Mesenchymal stem cell (in vitro differentiated cells and primary cell): ENCODE data around the gene UPK3B.
"Not testable (repeated sequence)": the region's sequence is repeated elsewhere in the genome, so short reads cannot be mapped to it uniquely, and the experiment has no call there.

Experiments
- DNase-seq: peaks from one replicate; pipeline ENCODE4 v3.0.0-alpha.2; 2013
- H2AFZ ChIP-seq: one replicate; pipeline ENCODE4 v1.6.1; 2013; ENCODE audit warnings: low read depth, mild to moderate bottlenecking, control low read depth, inconsistent platforms, low read length, moderate library complexity
- H2AK5ac ChIP-seq: 2 replicates; pipeline ENCODE4 v1.6.1; 2013; ENCODE audit warnings: low read length, moderate library complexity, mild to moderate bottlenecking, inconsistent platforms; ENCODE audit not compliant: severe bottlenecking
- H2BK120ac ChIP-seq: one replicate; pipeline ENCODE4 v1.6.1; 2013; ENCODE audit warnings: low read depth, mild to moderate bottlenecking, inconsistent platforms, low read length, moderate library complexity
- H2BK12ac ChIP-seq, 2 experiments: one replicate each; pipeline ENCODE4 v1.6.1; 2013; ENCODE audit warnings: inconsistent platforms in 2 of 2, low read length in 2 of 2, mild to moderate bottlenecking in 2 of 2, moderate library complexity in 2 of 2, control low read depth in 1 of 2
- H2BK15ac ChIP-seq: one replicate; pipeline ENCODE4 v1.6.1; 2013; ENCODE audit warnings: mild to moderate bottlenecking, low read depth, inconsistent platforms; ENCODE audit not compliant: poor library complexity, severe bottlenecking
- H2BK5ac ChIP-seq: 2 replicates; pipeline ENCODE4 v1.6.1; 2013; ENCODE audit warnings: low read depth, mild to moderate bottlenecking, low read length, control low read depth, inconsistent platforms; ENCODE audit not compliant: poor library complexity, severe bottlenecking
- H3K14ac ChIP-seq, 2 experiments: one replicate each; pipeline ENCODE4 v1.6.1; 2013; ENCODE audit warnings: inconsistent platforms in 2 of 2, low read length in 2 of 2, control low read depth in 1 of 2, mild to moderate bottlenecking in 1 of 2, moderate library complexity in 1 of 2
- H3K18ac ChIP-seq, 2 experiments: one replicate each; pipeline ENCODE4 v1.6.1; 2013; ENCODE audit warnings: inconsistent platforms in 2 of 2, low read length in 2 of 2, control low read depth in 1 of 2, low read depth in 1 of 2, mild to moderate bottlenecking in 1 of 2
- H3K23ac ChIP-seq, 2 experiments: one replicate each; pipeline ENCODE4 v1.6.1; 2013; ENCODE audit warnings: inconsistent platforms in 2 of 2, low read length in 2 of 2, mild to moderate bottlenecking in 2 of 2, moderate library complexity in 2 of 2, control low read depth in 1 of 2
- H3K27ac ChIP-seq: 2 replicates; pipeline ENCODE4 v1.5.1; 2013; ENCODE audit warnings: mild to moderate bottlenecking, moderate library complexity, low read length, control low read depth, inconsistent platforms; ENCODE audit not compliant: poor library complexity, severe bottlenecking
- H3K27me3 ChIP-seq, 2 experiments: 2 replicates each; pipeline versions ENCODE4 v1.6.1 to v1.7.0; 2013; ENCODE audit warnings: low read length in 2 of 2, mild to moderate bottlenecking in 2 of 2, moderate library complexity in 2 of 2, control low read depth in 1 of 2, inconsistent platforms in 1 of 2; ENCODE audit not compliant: control insufficient read depth in 1 of 2, insufficient read depth in 1 of 2
- H3K36me3 ChIP-seq, 2 experiments: 2 replicates each; pipeline versions ENCODE4 v1.6.1 to v1.7.0; 2013; ENCODE audit warnings: low read length in 2 of 2, control low read depth in 1 of 2, inconsistent platforms in 1 of 2, low read depth in 1 of 2, mild to moderate bottlenecking in 1 of 2; ENCODE audit not compliant: insufficient read depth in 2 of 2, control insufficient read depth in 1 of 2
- H3K4ac ChIP-seq, 2 experiments: one replicate each; pipeline ENCODE4 v1.6.1; 2013; ENCODE audit warnings: inconsistent platforms in 2 of 2, low read length in 2 of 2, mild to moderate bottlenecking in 2 of 2, moderate library complexity in 2 of 2, control low read depth in 1 of 2, low read depth in 1 of 2
- H3K4me1 ChIP-seq: 2 replicates; pipeline ENCODE4 v1.6.1; 2013; ENCODE audit warnings: low read depth, low read length, control low read depth; ENCODE audit not compliant: control insufficient read depth, insufficient read depth
- H3K4me2 ChIP-seq: 2 replicates; pipeline ENCODE4 v1.6.1; 2013; ENCODE audit warnings: low read length, mild to moderate bottlenecking, inconsistent platforms; ENCODE audit not compliant: poor library complexity, severe bottlenecking
- H3K4me3 ChIP-seq, 2 experiments: 2 replicates each; pipeline versions ENCODE4 v1.5.1 to v1.7.0; 2013; ENCODE audit warnings: low read length in 2 of 2, mild to moderate bottlenecking in 2 of 2, control low read depth in 1 of 2, low read depth in 1 of 2; ENCODE audit not compliant: insufficient read depth in 1 of 2
- H3K79me1 ChIP-seq: replicated peaks from 2 replicates; pipeline ENCODE4 v1.6.1; 2013; ENCODE audit warnings: mild to moderate bottlenecking, control low read depth, low read length, inconsistent platforms; ENCODE audit not compliant: poor library complexity, severe bottlenecking
- H3K9ac ChIP-seq: 2 replicates; pipeline ENCODE4 v1.7.0; 2013; ENCODE audit warnings: mild to moderate bottlenecking, low read length, moderate library complexity
- H3K9me3 ChIP-seq: 2 replicates; pipeline ENCODE4 v1.7.0; 2013; ENCODE audit warnings: mild to moderate bottlenecking, low read length; ENCODE audit not compliant: control insufficient read depth
- H4K8ac ChIP-seq: one replicate; pipeline ENCODE4 v1.6.1; 2013; ENCODE audit warnings: inconsistent platforms, mild to moderate bottlenecking, low read length, moderate library complexity
- H4K91ac ChIP-seq: one replicate; pipeline ENCODE4 v1.6.1; 2013; ENCODE audit warnings: mild to moderate bottlenecking, low read length, inconsistent platforms
- WGBS: methylation state at CpG from one replicate; pipeline ENCODE4 v1.1.7; 2013; ENCODE audit warnings: mixed read lengths; 5-methylcytosine and 5-hydroxymethylcytosine counted together

UPK3B gene

DNA sequence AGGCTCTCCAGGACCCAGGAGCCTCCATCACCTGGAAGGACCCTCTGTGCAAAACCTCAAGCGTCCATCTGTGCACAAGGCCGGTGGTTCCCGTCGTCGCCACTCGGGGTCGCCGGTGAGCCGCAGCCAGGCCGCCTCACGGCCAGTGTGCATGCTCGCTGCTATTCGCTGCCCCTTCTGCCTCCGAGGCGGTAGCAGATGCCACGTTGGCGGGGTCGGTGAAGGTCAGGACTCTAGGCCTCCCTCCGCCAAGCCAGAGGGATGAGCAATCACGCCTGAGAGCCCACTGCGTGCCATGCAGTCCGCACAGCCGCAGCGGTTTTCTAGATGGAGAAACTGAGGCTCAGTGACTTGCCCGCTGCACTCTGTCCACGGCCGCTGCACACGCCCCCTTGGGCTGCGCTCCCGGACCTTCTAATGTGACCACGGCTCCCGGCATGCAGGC is 5.7 kb downstream of the UPK3B start:
- DNase-seq, result no peak
- H3K9ac ChIP-seq, result no peak overlapping the region
- no peaks in the 10 kb centered on the region for H3K36me3 ChIP-seq
- no peak overlapping the region for H4K91ac ChIP-seq
- no peak overlapping the region for H3K18ac ChIP-seq
- H3K4me2 ChIP-seq, result no peak overlapping the region
- H2AK5ac ChIP-seq, result no peak overlapping the region
- H3K23ac ChIP-seq, result no peak overlapping the region
- H2AFZ ChIP-seq, result no peak overlapping the region
- no peak overlapping the region for H4K8ac ChIP-seq
- H3K27ac ChIP-seq, result no peak overlapping the region
- peak overlapping the region in 1 of 2 experiments; percentile 47 for H3K4me3 ChIP-seq
- H3K14ac ChIP-seq, result no peak overlapping the region
- no peaks in the 10 kb centered on the region for H3K9me3 ChIP-seq
- no peak overlapping the region for H2BK120ac ChIP-seq
- H2BK15ac ChIP-seq, result no peak overlapping the region
- no peak overlapping the region for H2BK12ac ChIP-seq
- WGBS, result no CpG with 5 or more reads among the region's 32 CpGs
- H3K4ac ChIP-seq, result no peak overlapping the region
- H3K27me3 ChIP-seq, result peaks cover 0 to 4% of the 10 kb centered on the region in 2 experiments
- H3K79me1 ChIP-seq, result no peaks in the 10 kb centered on the region
- peaks cover 12% of the 10 kb centered on the region for H3K4me1 ChIP-seq
- H2BK5ac ChIP-seq, result no peak overlapping the region

DNA sequence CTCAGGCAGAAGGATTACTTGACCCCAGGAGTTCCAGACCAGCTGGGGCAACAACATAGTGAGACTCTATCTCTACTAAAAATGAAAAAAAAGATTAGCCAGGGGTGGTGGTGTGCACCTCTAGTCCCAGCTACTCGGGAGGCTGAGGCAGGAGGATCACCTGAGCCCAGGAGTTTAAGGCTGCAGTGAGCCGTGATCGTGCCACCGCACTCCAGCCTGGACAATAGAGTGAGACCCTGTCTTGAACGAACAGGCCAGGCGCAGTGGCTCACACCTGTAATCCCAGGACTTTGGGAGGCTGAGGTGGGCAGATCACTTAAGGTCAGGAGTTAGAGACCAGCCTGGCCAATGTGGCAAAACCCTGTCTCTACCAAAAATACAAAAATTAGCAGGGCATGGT is 6.6 kb downstream of the UPK3B start:
- not testable (repeated sequence) for H3K4ac ChIP-seq, H3K27me3 ChIP-seq, H3K18ac ChIP-seq, H3K9ac ChIP-seq, H2BK5ac ChIP-seq, DNase-seq, H3K27ac ChIP-seq, H3K4me2 ChIP-seq, H3K23ac ChIP-seq, H2BK120ac ChIP-seq, H2BK12ac ChIP-seq, H3K36me3 ChIP-seq, H2BK15ac ChIP-seq, H3K4me3 ChIP-seq, H3K9me3 ChIP-seq, H2AFZ ChIP-seq, H4K8ac ChIP-seq, H3K14ac ChIP-seq, H2AK5ac ChIP-seq, H4K91ac ChIP-seq, H3K79me1 ChIP-seq
- WGBS, result no CpG with 5 or more reads among the region's 6 CpGs
- H3K4me1 ChIP-seq, result peaks cover 12% of the 10 kb centered on the region

DNA sequence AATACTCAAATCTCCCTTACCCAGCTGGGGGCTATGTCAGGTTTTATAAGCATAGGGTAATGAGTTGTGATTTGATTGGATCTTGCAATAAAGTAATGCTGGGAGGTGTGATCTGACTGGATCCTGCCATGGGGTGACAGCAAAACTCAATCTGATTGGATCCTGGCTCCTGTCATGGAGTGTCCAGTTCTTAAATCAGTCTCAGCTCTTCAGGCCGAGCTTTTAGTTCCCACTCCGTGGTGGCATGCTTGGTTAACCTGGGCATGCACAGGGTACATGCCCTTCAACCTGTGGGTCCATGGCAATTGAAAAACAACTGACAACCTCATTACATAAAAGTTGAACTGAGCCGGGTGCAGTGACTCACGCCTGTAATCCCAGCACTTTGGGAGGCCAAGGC is 15.8 kb downstream of the UPK3B start:
- H2BK12ac ChIP-seq, H4K91ac ChIP-seq, H3K18ac ChIP-seq, H4K8ac ChIP-seq, H2AK5ac ChIP-seq, DNase-seq, H3K27ac ChIP-seq, H3K79me1 ChIP-seq, H3K9ac ChIP-seq, H3K4me2 ChIP-seq, H2BK120ac ChIP-seq, H2BK5ac ChIP-seq, H3K4me3 ChIP-seq, H3K4ac ChIP-seq, H2AFZ ChIP-seq, H2BK15ac ChIP-seq, H3K23ac ChIP-seq, H3K4me1 ChIP-seq, H3K27me3 ChIP-seq, H3K9me3 ChIP-seq, H3K14ac ChIP-seq, H3K36me3 ChIP-seq: not testable (repeated sequence)
- no CpG with 5 or more reads among the region's 4 CpGs for WGBS

DNA sequence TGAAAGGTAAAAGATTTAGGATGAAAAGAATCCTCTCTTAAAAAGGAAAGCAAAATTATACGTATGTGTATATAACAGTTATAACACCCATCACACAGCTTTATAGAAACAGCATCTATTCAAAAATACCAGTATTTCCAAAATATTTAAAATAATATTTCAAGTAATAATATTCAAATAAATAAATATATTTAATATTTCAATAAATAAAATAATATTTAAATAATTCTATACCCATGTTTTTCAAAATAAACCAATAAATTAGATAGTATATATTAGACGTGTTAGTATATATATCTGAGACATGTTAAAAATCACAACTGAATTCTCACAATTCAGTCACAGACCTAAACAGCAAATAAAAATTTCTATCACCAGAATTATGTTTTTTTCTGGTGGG is 21.3 kb downstream of the UPK3B start:
- not testable (repeated sequence) for H3K27me3 ChIP-seq, H3K36me3 ChIP-seq, DNase-seq, H2BK120ac ChIP-seq, H2AK5ac ChIP-seq, H2BK12ac ChIP-seq, H3K4ac ChIP-seq, H3K14ac ChIP-seq, H3K79me1 ChIP-seq, H2BK15ac ChIP-seq, H3K9me3 ChIP-seq, H4K8ac ChIP-seq, H3K23ac ChIP-seq, H3K27ac ChIP-seq, H3K4me2 ChIP-seq, H3K4me3 ChIP-seq, H4K91ac ChIP-seq, H3K9ac ChIP-seq, H2AFZ ChIP-seq, H3K4me1 ChIP-seq, H2BK5ac ChIP-seq, H3K18ac ChIP-seq
- no CpG with 5 or more reads among the region's 2 CpGs for whole genome bisulfite sequencing
